NT2/D1 (cell line): ENCODE data around the gene GDNF.

Source experiments
- SUZ12 ChIP-seq: IDR thresholded peaks from 2 replicates; pipeline ENCODE4 v1.6.1; 2011; ENCODE audit not compliant: insufficient read length, insufficient read depth; ENCODE audit errors: extremely low read depth
- YY1 ChIP-seq: IDR thresholded peaks from 2 replicates; pipeline ENCODE4 v1.6.1; 2011; ENCODE audit not compliant: insufficient read length, insufficient read depth
- ZNF274 ChIP-seq: IDR thresholded peaks from 2 replicates; pipeline ENCODE4 v1.6.1; 2011; ENCODE audit warnings: mild to moderate bottlenecking, low read depth, low read length

DNA sequence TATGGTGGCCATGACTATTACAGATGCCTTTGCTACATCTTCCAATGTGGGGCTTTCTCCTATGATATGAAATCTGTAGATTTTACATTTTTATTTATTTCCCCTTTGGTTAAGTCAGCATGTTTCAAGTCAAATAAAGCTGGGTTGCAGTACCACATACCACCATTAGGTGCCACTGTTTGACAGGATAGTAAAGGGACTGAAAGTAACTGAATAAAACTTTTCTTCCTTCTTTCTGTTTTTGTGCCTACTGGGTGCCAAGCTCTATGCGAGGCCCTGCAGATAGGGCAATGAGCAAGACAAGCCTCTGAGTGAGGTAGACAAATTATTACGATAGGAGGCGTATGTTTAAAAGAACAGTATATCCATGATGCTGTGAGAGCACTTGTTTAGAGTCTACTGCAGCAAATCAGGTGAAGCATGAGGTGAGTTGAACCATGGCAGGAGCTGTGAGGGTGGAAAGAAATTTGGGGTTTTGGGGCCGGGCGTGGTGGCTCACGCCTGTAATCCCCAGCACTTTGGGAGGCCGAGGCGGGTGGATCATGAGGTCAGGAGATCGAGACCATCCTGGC is 64.8 kb downstream of the GDNF start:
- TF ChIP-seq ZNF274: no peak
- no peak for TF ChIP-seq YY1
- no peak for TF ChIP-seq SUZ12
